GM12801 (cell line): Measurements from ENCODE around the gene FAM83C.

Experiments used
- CTCF ChIP-seq: IDR thresholded peaks from one replicate; pipeline ENCODE4 v1.5.1; 2011; ENCODE audit warnings: control low read depth; ENCODE audit not compliant: insufficient read length; ENCODE audit errors: extremely low read depth

Gene FAM83C

GRCh38 chr20:35277127-35277526 is 15.1 kb downstream of the FAM83C start:
- no peak for TF ChIP-seq CTCF

- TF ChIP-seq CTCF, result no peak
These were observed 15.8 kb downstream of the FAM83C start for GRCh38 chr20:35276408-35276807.

- no peak for TF ChIP-seq CTCF
These were observed 16.4 kb downstream of the FAM83C start for GRCh38 chr20:35275741-35276251.

- no peak for TF ChIP-seq CTCF
These were observed 17.8 kb downstream of the FAM83C start for GRCh38 chr20:35274172-35275092.

GRCh38 chr20:35273449-35274171 is 18.6 kb downstream of the FAM83C start:
- TF ChIP-seq CTCF, result no peak

- no peak for TF ChIP-seq CTCF
These were observed 20.3 kb downstream of the FAM83C start for GRCh38 chr20:35271904-35272303.
